H1 (cell line): Measurements from ENCODE around the gene AGAP3. TPM values are rescaled to one million over a fixed set of nuclear protein-coding genes. Genes with fewer than 3 reads are reported as not detected.

Experiments
- GABPA ChIP-seq: IDR thresholded peaks from 2 replicates; pipeline ENCODE4 v1.6.1; 2011; ENCODE audit warnings: mild to moderate bottlenecking, low read length, moderate library complexity, borderline replicate concordance; ENCODE audit not compliant: insufficient read depth
- KDM4A ChIP-seq: IDR thresholded peaks from one replicate; pipeline ENCODE4 v1.7.1; 2012; ENCODE audit warnings: low read depth, mild to moderate bottlenecking, moderate library complexity, low read length, inconsistent platforms; ENCODE audit not compliant: severe bottlenecking
- NRF1 ChIP-seq: IDR thresholded peaks from 2 replicates; pipeline ENCODE4 v1.6.1; 2011; ENCODE audit warnings: mild to moderate bottlenecking, low read depth, low read length, improper control_type of control experiment
- RXRA ChIP-seq: IDR thresholded peaks from 2 replicates; pipeline ENCODE4 v1.6.1; 2011; ENCODE audit warnings: low read depth, mild to moderate bottlenecking, low read length, moderate library complexity; ENCODE audit not compliant: insufficient read depth
- SIX5 ChIP-seq: IDR thresholded peaks from 2 replicates; pipeline ENCODE4 v1.6.1; 2011; ENCODE audit warnings: mild to moderate bottlenecking, low read depth, low read length
- polyA plus RNA-seq, 7 experiments: library from polyadenylated mRNA; depleted of rRNA in 3 of 7; stranded (reverse) in 5 of 7; unstranded in 2 of 7; fragments of >200 nt in 5 of 7; fragments of 200-250 nt in 2 of 7; gene quantifications; 1 replicate in 5 of 7; 2 replicates in 1 of 7; 4 replicates in 1 of 7; pipeline versions ENCODE4 v1.2.1 to v1.2.3, GENCODE V29; 2011 to 2013; ENCODE audit warnings: missing spikeins in 2 of 7, mixed read lengths in 2 of 7
- total RNA-seq: library from RNA; stranded (reverse); fragmentation: NEBNext Ultra II Directional; extraction: Animal tissue kit (Norgen Biotek cat#: 25700); gene quantifications from 2 replicates; pipeline ENCODE4 v1.2.1, GENCODE V29; 2021

Gene AGAP3
- total and polyA plus RNA-seq, 2 of the 8 experiments (the other 6 are each of a cell fraction or from before 2014, with no cell fraction given), result 66.4 to 120 TPM

DNA sequence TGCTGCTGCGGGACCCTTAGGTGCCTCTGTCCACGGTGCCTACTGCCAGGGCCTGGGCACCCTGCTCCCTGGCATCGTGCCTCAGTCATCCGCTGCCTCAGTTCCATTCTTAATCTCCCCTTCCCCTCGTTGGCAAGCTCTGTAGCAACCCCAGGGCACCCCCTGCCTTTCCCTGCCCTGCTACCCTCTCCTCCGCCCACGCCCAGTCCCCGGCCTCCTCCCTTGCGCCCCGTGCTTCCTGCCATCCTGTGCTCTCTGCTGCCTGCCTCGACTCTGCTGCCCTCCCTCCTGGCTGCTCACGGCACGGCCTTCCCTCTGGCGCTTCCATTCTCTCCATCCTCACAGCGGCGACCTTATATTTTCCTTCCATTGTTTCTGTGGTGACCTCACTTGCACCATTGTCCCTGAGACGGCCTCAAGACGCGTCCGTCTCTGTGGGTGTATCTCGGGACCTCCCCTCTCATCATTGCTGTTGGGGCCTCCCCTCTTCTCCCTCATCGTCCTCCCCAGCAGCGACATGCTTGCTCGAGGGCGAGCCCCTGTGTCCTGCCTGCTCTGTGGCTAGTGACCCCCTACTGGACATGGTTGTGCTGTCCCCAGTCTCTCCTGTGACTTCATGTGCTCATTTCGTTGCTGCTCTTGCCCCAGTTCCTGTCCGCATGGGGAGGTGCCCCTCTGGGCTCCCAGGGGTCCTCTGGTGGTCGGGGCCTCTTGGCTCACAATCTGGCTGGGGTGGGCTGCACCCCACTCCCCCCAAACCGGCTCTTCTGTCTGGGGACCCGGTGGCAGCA lies 35.3 kb downstream of the AGAP3 start (continued):
- no peak for TF ChIP-seq NRF1
- no peak for TF ChIP-seq GABPA
- TF ChIP-seq SIX5, result no peak
- no peak for TF ChIP-seq KDM4A
- no peak for TF ChIP-seq RXRA
